DMS 273 (cell line): ENCODE results near the gene HOXB3.

Experiments
- DNase-seq: peaks from one replicate; lab custom pipeline; 2025; ENCODE audit not compliant: unreplicated experiment; lab: John Stamatoyannopoulos, UW

Gene HOXB3

GRCh38 chr17:48588528-48588927 is 1.5 kb downstream of the HOXB3 start:
- no peak for DNase-seq

DNA sequence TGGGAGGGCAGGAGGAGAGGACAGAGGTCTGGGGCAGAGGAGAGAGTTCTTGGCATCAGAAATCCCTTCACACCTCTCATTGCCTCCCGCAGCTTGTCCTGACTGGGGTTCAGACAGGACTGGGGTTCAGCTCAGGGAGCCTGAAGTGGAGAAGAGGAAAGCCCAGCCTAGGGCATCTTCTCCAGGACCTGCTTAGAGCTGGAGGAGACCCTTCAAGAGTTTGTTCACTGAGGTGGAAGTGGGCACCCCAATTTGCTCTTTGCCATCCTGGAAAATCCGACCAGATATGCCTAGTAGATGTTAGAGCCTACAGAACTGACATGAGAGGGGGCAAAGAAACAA is 2.0 kb downstream of the HOXB3 start:
- no peak for DNase-seq

GRCh38 chr17:48587276-48588073 is 2.6 kb downstream of the HOXB3 start:
- no peak for DNase-seq

DNA sequence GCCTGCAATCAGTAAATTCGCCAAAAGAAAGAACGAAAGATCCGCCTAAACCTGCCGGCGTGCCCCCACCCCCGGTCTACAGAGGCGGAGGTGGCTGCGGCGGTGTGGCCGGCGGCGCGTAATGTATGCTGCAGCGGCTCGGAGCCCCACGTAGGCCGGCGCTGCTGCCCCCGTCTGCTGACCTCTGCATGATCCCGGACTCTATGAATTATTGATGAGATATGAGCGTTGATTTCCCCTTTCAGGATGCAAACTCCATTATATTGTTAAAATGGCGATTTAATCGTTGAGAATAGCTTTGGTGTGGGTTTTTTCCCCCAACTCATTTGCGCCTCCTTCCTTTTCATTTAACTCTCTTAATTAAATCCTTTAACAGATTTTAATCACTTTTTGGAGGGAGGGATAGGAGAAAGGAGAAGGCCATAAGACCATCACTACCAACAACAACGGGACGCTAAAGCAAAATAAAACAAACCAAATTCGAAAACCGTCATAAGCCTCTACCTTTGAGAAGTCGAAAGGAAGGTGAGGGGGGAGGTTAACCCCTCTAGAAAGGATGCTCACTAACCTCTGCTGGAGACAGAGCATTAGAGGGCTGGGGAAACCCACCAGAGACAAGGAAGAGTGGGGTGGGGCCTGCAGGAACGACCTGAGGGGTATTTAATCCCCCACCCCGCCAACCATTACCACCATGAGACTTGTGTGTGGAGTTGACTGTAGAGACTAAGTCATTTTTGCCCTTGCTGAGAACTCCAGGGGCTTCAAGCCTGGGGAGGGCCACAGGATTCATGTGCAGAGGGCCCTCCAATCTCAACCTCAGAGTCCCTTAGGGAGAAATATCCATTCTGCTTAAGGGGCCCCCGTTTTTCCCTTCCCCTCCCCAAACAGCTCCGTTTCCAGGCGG is 3.4 kb downstream of the HOXB3 start:
- DNase-seq = no peak

DNA sequence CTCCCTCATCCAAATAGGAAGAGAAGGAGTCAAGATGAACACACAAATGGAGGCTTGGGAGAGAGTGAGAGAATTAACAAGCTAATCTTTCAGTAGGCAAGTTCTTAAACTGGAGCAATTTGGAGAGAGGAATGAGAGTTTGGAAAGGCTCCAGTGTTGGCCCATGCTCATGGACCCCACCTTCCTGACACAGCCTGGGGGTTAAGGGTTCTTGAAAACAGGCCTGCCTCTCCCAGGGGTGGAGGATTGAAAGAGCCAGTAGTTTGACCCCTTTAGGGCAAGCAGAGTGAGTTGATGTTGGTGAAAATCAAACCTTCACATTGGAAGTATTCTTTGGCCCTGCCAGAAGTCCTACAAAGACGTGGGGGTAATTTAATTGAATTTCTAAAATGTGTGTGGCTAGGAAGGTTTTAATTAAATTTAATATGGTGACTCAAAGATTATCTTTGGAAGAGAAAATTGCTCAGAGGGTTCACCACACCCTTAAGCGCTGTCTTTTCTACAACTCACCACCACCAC is 5.8 kb downstream of the HOXB3 start:
- no peak for DNase-seq

GRCh38 chr17:48583708-48584222 is 6.3 kb downstream of the HOXB3 start:
- no peak for DNase-seq

- no peak for DNase-seq
Measured at GRCh38 chr17:48582750-48583069, 7.3 kb downstream of the HOXB3 start.

- DNase-seq = no peak
Measured at GRCh38 chr17:48579760-48580554, 10.1 kb downstream of the HOXB3 start.

GRCh38 chr17:48579471-48579759 is 10.6 kb downstream of the HOXB3 start:
- DNase-seq = no peak

DNA sequence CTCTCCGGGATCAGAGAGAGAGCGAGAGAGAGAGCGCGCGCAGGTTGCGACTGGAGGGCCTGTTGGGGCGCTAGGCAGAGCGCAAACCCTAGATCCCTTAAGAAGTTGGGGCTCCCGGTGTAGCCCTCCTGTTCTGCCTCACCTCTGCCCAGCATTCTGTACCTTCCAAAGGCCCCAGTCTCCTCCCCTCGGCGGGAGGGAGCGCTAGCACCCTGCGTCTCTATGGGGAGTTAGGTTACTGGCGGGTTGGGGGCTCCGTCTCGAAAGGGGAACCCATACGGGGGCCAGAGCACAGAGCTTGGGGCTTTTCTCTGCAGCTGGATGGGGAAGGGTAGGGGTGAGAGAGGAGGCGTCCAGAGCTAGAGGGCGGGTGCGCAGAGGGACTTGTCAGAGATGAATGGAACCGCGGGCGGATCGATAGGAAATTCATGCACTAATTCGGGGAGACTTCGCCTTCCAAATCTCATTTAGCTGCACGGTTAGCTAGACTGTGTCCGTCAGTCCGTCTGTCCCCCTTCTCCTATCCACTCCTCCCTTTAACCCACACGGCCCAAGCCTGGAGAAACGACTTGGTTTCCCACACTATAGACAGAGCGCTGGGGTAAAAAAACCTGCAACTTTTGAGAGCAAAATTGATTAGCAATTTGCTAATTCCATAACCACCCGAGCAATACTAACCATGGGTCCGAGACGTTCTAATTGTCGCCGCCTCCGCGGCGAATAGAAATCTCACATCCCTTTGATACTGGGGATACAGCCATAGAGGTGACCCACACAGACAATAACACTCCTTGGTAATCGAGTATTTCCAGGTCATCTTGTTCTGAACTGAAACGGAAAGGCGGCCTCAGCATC is 11.2 kb downstream of the HOXB3 start:
- no peak for DNase-seq

DNA sequence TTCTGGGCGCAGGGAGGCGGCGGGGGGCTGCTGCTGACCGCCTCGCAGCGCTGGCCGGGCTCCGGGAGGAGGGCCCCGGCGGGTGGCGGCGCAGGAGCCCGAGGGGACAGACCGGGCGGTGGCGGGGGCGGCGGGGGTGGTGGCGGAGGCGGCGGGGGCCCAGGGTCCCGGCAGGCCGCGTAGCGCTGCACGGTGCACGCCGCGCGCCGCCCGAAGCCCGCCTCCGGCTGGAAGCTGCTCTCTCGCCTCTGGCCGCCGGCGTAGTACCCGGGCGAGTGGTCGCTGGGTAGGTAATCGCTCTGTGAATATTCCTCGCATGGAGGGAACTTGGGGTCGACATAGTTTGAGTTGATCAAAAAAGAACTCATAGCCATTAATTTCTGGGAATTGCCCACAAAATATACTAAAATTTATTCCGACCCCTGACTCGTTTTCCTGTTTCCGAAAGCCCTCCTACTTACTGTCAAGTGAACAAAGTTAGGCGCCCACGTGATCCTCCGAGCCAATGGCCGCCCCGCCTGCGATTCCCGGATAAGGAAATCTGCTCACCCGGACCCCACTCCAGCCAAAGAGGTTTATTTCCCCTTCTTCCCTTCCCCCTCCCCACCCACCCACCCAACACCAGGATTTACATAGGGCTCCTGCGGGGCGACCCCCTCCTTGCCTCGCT is 12.0 kb downstream of the HOXB3 start, which contains the start of gene HOXB4:
TSS of gene HOXB4 (minus strand) at position 405 of the 670 bp plus-strand sequence. CDS start at position 374, 31 bp downstream.
- no peak for DNase-seq

GRCh38 chr17:48577330-48577945 is 12.6 kb downstream of the HOXB3 start:
- no peak for DNase-seq

- no peak for DNase-seq
Measured at GRCh38 chr17:48576479-48577309, 13.3 kb downstream of the HOXB3 start.

- DNase-seq = no peak
Measured at GRCh38 chr17:48575673-48576478, 14.2 kb downstream of the HOXB3 start.

GRCh38 chr17:48575066-48575582 is 14.9 kb downstream of the HOXB3 start:
- DNase-seq = no peak

GRCh38 chr17:48574505-48575065 is 15.5 kb downstream of the HOXB3 start:
- DNase-seq = no peak

DNA sequence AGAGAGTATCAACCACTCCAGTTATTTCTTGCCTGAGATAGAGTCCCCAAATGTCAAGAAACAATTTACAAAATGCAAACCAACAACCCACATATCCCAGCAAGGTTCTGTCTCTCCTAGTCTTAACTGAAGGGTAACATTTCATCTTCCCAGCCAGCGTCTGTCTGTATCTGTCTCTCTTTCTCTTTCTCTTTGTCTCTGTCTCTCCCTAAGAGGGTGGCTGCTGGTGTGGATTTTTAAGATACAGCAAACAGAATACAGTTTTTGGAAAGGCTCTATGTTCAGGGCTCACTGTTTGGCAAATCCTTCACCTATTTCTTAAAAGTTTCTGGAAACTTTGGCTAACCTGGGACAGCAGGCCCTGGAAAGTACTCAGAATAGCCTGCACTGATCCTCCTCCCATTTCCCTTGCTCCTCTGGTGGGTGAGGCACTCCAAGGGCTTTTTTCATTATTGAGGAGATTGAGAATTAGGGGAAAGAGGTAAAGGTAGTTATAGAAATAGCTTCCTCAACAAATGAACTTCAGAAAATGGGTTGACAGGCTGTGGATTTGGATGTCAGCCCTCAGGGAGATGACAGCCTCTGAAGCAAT is 18.1 kb downstream of the HOXB3 start:
- no peak for DNase-seq
